ENCODE data around the gene ACTN4.
A peak's percentile ranks its signal among the peaks of the same experiment; 100 is the strongest.

DNA sequence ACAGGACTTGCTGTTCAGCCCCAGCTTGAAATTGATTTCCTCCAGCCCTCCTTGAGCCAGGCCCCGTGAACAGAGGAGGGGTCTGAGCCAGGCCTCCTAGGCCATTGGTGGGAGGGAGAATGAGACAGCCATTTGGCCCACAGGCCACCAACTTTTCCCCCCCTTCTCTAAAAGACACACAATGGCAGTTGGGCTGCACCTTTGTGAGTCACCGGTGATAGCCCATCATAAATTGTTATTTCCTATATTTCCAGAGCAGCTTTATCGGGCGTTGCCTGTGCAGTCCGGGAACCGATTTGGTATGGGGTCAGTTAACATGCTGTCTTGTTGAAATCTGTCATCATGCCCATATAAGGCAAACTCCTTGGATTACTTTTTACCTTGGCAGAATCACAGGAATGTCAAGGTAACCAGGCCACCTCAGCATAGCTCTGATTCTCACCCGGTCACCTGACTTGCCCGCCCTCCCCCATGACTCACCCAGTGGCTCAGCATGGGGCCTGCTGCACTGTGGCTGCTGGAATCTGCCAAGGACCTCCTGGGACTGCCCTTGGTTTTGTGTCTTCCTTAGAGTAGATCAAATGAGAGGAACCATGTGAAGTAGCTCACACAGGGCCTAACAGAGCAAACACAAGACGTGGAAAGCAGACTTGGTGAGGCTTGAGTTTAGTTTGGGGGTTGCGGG lies 36.1 kb downstream of the ACTN4 start:
- TF ChIP-seq CTCF (conservative IDR thresholded peaks at IDR 0.05; ENCODE audit: low read depth in 2 of 2) (no peak), EZH2 (IDR thresholded peaks at IDR 0.05; ENCODE audit: low read depth, unreplicated experiment) (no peak), POLR2AphosphoS5 (IDR thresholded peaks at IDR 0.05; ENCODE audit: low read depth) (peak; percentile 16; the same call in 1 of the 2 replicates)

Measured in GM23338 (cell line).